Mucosa of gallbladder (tissue), 1 donor: Measurements from ENCODE around the gene DYNLT2B. TPM values are rescaled to one million over a fixed set of nuclear protein-coding genes. Genes with fewer than 3 reads are reported as not detected.
"Not testable (repeated sequence)": the region's sequence is repeated elsewhere in the genome, so short reads cannot be mapped to it uniquely, and the experiment has no call there.

Source experiments
- DNase-seq: peaks from one replicate; pipeline ENCODE4 v3.0.0-alpha.2; 2020; ENCODE audit warnings: low spot score
- total RNA-seq: library from RNA; stranded (reverse); gene quantifications from one replicate; pipeline ENCODE4 v1.2.1, GENCODE V29; 2021
- donor health status: DM: no; HTN: no; CAD: no.

DYNLT2B gene
- 9.8 TPM for total RNA-seq

GRCh38 chr3:196317687-196318467 lies at the start of gene DYNLT2B:
Gene DYNLT2B, minus strand, starts transcription at chr3:196318240. Its CDS starts 88 bp downstream, at chr3:196318152.
- peak; percentile 88 for DNase-seq

- no peak for DNase-seq
These were observed 47.7 kb upstream of the DYNLT2B start for GRCh38 chr3:196365736-196366135.

DNA sequence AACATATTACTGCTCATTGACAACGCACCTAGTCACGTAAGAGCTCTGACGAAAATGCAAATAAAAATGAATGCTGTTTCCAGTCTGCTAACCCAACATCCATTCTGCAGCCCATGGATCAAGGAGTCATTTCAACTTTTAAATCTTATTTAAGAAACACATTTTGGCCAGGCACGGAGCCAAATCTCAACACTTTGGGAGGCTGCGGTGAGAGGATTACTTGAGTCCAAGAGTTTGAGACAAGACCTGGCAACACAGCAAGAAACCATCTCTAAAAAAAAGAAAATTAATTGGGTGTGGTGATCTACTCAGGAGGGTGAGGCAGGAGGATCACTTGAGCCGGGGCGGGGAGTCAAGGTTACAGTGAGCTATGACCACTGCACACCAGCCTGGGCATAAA lies 42.5 kb upstream of the DYNLT2B start:
- no peak for DNase-seq

- DNase-seq, result not testable (repeated sequence)
These were observed 40.5 kb upstream of the DYNLT2B start for GRCh38 chr3:196358540-196358939.

DNA sequence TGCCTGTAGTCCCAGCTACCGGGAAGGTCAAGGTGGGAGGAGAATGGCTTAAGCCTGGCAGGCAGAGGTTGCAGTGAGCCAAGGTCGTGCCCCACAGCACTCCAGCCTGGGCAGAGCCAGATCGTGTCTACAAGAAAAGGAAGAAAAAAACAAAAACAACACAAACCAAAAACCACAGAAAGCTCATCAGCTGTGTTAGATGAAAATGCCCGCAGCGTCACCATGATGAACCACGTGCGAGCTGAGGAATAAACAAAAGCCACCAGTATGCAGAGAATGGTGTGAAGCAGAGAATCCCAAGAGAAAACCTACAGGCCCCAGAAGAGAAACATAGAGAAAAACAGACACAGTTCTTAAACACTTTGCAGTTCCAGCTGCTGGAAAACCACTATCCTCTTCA lies 39.9 kb upstream of the DYNLT2B start:
- DNase-seq, result no peak

DNA sequence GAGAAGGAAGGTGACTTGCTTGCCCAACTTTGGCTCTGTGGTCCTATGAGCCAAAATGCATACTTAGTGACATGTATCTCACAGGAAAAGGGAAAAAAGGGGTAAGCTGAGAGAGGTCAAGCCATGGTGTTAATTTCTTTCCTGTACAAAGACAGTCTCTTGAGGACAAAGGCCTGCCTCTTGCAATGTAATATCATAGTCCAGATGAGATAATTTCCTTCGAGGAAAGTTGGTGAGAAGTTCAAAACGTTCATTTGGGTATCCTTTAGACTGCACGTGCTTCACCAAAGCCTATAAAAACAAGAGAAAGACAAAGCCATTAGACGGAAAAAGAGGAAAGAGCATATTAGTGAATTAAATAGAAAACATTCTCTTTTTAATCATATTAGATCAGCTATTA lies 38.5 kb upstream of the DYNLT2B start:
- no peak for DNase-seq

- DNase-seq, result no peak
These were observed 37.6 kb upstream of the DYNLT2B start for GRCh38 chr3:196355668-196356067.

GRCh38 chr3:196354132-196354531 lies 36.1 kb upstream of the DYNLT2B start:
- no peak for DNase-seq

DNA sequence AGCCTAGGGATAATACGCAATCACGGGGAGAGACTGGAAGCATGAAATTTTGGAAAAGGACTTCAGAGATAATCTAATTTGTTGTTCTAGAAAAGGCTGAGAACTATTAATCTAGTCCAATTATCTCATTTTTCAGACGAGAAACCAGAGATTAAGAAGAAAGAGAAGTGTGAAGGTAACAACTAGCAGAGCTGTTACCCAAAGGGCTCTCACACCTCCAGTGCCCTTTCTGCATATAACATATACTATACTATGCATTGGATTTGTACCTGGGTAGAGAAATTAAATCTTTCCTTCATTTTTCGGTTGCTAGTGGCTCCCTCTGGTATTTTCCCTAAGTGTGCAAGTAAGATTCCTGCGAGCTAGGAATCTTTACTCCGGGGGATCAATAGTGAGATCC lies 33.5 kb upstream of the DYNLT2B start:
- no peak for DNase-seq

- no peak for DNase-seq
These were observed 32.0 kb upstream of the DYNLT2B start for GRCh38 chr3:196350067-196350466.

GRCh38 chr3:196348698-196349097 lies 30.7 kb upstream of the DYNLT2B start:
- no peak for DNase-seq

DNA sequence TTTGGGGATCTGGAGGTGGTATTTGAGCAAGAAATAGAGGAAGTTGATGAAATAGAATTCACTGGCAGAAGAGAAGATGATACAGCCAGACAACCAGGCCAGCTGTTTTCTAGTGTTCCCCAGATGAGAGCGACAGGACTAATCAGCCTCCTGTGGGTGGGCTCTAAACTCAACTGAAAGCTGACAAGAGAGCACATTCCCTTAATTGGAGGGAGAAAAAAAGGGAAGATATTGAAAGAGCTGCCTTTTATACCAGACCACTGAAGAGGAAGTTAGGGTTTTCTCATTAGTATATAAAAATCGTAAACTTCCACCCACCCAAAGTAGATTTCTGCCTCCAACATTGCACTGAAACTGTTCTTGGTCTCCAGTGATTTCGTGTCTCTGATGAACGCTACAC lies 26.6 kb upstream of the DYNLT2B start:
- no peak for DNase-seq

GRCh38 chr3:196343917-196344316 lies 25.9 kb upstream of the DYNLT2B start:
- DNase-seq, result not testable (repeated sequence)

DNA sequence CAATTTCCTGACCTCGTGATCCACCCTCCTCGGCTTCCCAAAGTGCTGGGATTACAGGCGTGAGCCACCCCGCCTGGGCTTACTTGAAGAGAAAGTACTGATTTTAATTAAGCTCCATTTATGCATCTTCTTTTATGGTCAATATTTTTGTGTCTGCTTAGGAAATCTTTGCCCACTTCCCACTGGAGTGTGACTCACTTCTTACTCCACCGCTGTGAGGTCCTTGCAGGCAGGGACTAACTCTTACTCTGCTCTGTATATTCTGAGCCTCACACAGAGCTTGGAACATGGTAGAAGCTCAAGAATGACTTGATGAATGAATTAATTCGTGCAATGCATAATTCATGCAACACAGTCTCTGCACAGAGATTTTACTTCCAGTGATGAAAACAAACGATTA lies 23.1 kb upstream of the DYNLT2B start:
- DNase-seq, result no peak

DNA sequence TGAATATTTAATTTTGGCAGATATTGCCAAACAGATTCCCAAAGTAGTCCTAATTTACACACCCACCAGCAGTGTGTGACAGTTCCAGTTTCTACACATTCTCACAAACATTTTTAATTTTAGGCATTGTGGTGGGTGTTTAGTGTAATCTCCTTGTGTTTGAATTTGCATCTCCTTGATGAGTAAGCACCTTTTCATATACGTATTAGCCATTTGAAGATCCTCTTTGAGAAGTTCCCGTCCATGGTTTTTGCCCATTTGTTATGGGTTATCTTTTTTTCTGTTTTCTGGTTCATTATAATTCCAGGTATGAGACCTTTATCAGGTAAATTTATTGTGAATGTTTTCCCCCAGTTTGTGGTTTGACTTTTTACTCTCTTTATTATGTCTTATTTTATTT lies 22.4 kb upstream of the DYNLT2B start:
- DNase-seq, result no peak

GRCh38 chr3:196339493-196340254 lies 21.6 kb upstream of the DYNLT2B start:
- DNase-seq, result no peak

- no peak for DNase-seq
These were observed 21.0 kb upstream of the DYNLT2B start for GRCh38 chr3:196339044-196339443.

- DNase-seq, result no peak
These were observed 18.5 kb upstream of the DYNLT2B start for GRCh38 chr3:196336319-196337145.

- DNase-seq, result no peak
These were observed 17.5 kb upstream of the DYNLT2B start for GRCh38 chr3:196335503-196335948.

DNA sequence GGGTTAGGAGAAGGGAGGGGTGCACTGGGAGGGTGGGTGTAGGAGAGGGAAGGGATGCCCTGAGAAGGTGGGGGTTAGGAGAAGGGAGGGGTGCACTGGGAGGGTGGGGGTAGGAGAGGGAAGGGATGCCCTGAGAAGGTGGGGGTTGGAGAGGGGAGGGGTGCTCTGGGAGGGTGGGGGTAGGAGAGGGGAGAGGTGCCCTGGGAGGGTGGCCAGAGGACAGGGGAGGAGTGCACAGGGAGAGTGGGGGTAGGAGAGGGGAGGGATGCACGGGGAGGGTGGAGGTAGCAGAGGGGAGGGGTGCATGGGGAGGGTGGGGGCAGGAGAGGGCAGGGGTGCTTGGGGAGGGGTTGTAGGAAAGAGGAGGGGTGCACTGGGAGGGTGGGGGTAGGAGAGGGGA lies 16.9 kb upstream of the DYNLT2B start:
- no peak for DNase-seq

DNA sequence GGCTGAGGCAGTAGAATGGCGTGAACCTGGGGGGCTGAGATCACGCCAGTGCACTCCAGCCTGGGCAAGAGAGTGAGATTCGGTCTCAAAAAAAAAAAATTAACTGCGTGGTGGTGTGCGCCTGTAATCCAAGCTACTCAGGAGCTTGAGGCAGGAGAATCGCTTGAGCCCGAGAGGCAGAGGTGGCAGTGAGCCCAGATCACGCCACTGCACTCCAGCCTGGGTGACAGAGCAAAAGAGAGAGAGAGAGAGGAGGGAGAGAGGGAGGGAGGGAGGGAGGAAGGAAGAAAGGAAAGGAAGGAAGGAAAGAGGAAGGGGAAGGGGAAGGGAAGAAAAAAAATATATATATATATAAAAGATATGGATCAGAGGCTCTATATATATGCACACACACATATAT lies 14.1 kb upstream of the DYNLT2B start:
- no peak for DNase-seq

DNA sequence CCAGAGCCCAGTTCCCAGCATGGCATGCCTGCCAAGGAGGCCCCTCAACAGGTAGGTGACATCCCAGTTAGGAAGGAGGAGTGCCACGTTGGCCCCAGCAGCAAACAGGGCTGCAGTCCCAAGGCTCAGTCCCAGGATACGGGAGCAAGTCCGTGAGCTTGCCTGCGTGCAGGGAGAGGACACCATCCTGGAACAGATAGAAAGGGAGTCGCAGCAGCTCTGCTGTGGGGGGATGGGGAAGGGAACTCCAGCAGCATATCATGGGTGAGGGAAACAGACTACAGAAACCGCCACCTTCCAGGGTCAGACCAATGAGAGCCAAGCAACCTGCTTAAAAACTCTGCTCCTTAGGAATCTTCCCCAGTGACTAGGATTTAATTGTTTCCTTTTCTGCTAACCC lies 9.4 kb upstream of the DYNLT2B start:
- no peak for DNase-seq
